Caco-2 (cell line): ENCODE measurements around the gene RASL10B. TPM values are rescaled to one million over a fixed set of nuclear protein-coding genes. Genes with fewer than 3 reads are reported as not detected.

Experiments
- BruUV-seq: library from RNA; stranded (reverse); fragments of 400-500 nt; replicated peaks from 2 replicates; lab custom pipeline; 2021; lab: Mats Ljungman, UMichigan
- CTCF ChIA-PET: fragments of 300-600 bp; sonication (Branson Sonifier 250); formaldehyde crosslinking; loops from one replicate; lab custom pipeline; 2022; ENCODE audit warnings: antibody characterized with exemption; lab: Charles Lee
- POLR2A ChIA-PET: fragments of 300-600 bp; sonication (Branson Sonifier 250); formaldehyde crosslinking; loops from one replicate; lab custom pipeline; 2022; ENCODE audit warnings: antibody characterized with exemption; lab: Charles Lee
- DNase-seq, 2 experiments: peaks; one replicate each; pipeline versions ENCODE4 v3.0.0 to v3.0.0-alpha.2; 2020 to 2022
- H3K27me3 ChIP-seq: replicated peaks from 2 replicates; pipeline ENCODE4 v1.6.0; 2011; ENCODE audit warnings: low read length; ENCODE audit not compliant: control insufficient read depth, insufficient read depth
- H3K36me3 ChIP-seq: 2 replicates; pipeline ENCODE4 v1.5.1; 2011; ENCODE audit warnings: low read length; ENCODE audit not compliant: control insufficient read depth, insufficient read depth
- H3K4me1 ChIP-seq: fragments of 250-450 bp; sonication (Bioruptor Pico); 2 replicates; pipeline ENCODE4 v1.5.1; 2020; ENCODE audit warnings: mild to moderate bottlenecking
- H3K4me3 ChIP-seq: 2 replicates; pipeline ENCODE4 v1.5.1; 2011; ENCODE audit warnings: low read depth, mild to moderate bottlenecking, control low read depth, low read length
- H3K9me3 ChIP-seq: fragments of 250-450 bp; sonication (Bioruptor Pico); 2 replicates; pipeline ENCODE4 v1.5.1; 2020; ENCODE audit warnings: mild to moderate bottlenecking, moderate library complexity
- H3K27ac Mint-ChIP-seq: one replicate; pipeline ENCODE4 v1.8.0; 2022; ENCODE audit warnings: mixed read lengths; ENCODE audit not compliant: unreplicated experiment
- H3K27me3 Mint-ChIP-seq: one replicate; pipeline ENCODE4 v1.8.0; 2022; ENCODE audit warnings: mixed read lengths; ENCODE audit not compliant: insufficient read depth, unreplicated experiment
- H3K36me3 Mint-ChIP-seq: one replicate; pipeline ENCODE4 v1.8.0; 2022; ENCODE audit warnings: mild to moderate bottlenecking, mixed read lengths; ENCODE audit not compliant: insufficient read depth, unreplicated experiment
- H3K4me1 Mint-ChIP-seq: one replicate; pipeline ENCODE4 v1.8.0; 2022; ENCODE audit warnings: low read depth, mixed read lengths; ENCODE audit not compliant: unreplicated experiment
- H3K4me3 Mint-ChIP-seq: one replicate; pipeline ENCODE4 v1.8.0; 2022; ENCODE audit warnings: mild to moderate bottlenecking, moderate library complexity, mixed read lengths; ENCODE audit not compliant: unreplicated experiment
- H3K9me3 Mint-ChIP-seq: one replicate; pipeline ENCODE4 v1.8.0; 2022; ENCODE audit warnings: mixed read lengths; ENCODE audit not compliant: unreplicated experiment
- intact Hi-C: fragments of 100-400 bp; cut with micrococcal nuclease; formaldehyde crosslinking; loops from one replicate; pipeline ENCODE4 v1.10.0; 2022; ENCODE audit not compliant: unreplicated experiment
- total RNA-seq: library from RNA; stranded (reverse); gene quantifications from 2 replicates; pipeline ENCODE4 v1.2.3, GENCODE V29; 2022
- TF ChIP-seq, protein P1 (sequence below), 2 experiments: fragments of 200-600 bp in 1 of 2; IDR thresholded peaks; 1 replicate in 1 of 2; 2 replicates in 1 of 2; pipeline versions ENCODE4 v1.5.1 to v1.8.0; 2011 to 2022; ENCODE audit warnings: antibody characterized with exemption in 1 of 2, control low read depth in 1 of 2, inconsistent platforms in 1 of 2, low read depth in 1 of 2, low read length in 1 of 2, mild to moderate bottlenecking in 1 of 2, moderate library complexity in 1 of 2; ENCODE audit not compliant: insufficient read depth in 1 of 2, severe bottlenecking in 1 of 2, unreplicated experiment in 1 of 2

RASL10B gene
- total RNA-seq, 1 experiment from 2014 or later: 13.3 TPM

DNA sequence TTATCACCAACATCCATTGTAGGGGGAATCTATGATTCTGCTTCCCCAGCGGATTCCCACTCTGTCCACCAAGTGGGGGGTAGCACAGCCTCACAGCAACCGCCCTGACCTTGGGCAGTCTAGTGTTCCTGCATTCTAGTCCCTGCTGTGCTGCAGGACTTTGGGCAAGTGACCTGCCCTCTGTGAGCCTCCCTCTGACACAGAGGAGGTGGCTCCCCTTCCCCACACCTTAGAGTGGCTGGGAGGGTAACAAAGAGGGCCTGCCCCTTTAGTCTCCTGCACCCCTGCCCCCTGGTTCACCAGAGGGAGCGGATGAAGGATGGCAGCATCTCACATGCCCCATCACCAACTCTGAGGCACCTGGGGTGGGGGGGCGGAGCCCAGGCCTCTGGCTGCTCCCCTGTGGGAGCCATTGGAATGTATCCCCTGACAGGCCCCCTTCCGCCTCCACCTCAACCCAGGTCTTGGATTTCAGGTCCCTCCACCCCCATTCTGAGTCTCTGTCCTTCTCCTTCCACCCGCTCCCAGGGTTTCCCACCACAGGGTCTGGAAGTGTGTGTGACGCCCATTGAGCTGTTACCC is 11.5 kb downstream of the RASL10B start:
- intact Hi-C loops: no loop called here
- Histone ChIP-seq H3K9me3 (no peaks in the 10 kb centered on the region), H3K27me3 (no peaks in the 10 kb centered on the region), H3K4me3 (no peak overlapping the region), H3K36me3 (no peaks in the 10 kb centered on the region), H3K4me1 (no peaks in the 10 kb centered on the region; the same call in 1 of the 2 replicates)
- BruUV-seq: no TSS peak
- Mint-ChIP-seq H3K36me3 (peaks cover 5% of the 10 kb centered on the region), H3K27me3 (peaks cover 8% of the 10 kb centered on the region), H3K4me1 (no peaks in the 10 kb centered on the region), H3K4me3 (no peak overlapping the region), H3K9me3 (no peaks in the 10 kb centered on the region), H3K27ac (no peak overlapping the region)
- DNase-seq: peak in 1 of 2 experiments; percentile 27
- ChIA-PET CTCF (interaction anchor here (1.9 kb wide), 1 partner anchor 130 kb away, joined by 5 read pairs; no protein-coding TSS in a partner anchor), POLR2A (no interaction called here)
- TF ChIP-seq, protein P1, sequence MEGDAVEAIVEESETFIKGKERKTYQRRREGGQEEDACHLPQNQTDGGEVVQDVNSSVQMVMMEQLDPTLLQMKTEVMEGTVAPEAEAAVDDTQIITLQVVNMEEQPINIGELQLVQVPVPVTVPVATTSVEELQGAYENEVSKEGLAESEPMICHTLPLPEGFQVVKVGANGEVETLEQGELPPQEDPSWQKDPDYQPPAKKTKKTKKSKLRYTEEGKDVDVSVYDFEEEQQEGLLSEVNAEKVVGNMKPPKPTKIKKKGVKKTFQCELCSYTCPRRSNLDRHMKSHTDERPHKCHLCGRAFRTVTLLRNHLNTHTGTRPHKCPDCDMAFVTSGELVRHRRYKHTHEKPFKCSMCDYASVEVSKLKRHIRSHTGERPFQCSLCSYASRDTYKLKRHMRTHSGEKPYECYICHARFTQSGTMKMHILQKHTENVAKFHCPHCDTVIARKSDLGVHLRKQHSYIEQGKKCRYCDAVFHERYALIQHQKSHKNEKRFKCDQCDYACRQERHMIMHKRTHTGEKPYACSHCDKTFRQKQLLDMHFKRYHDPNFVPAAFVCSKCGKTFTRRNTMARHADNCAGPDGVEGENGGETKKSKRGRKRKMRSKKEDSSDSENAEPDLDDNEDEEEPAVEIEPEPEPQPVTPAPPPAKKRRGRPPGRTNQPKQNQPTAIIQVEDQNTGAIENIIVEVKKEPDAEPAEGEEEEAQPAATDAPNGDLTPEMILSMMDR (IDR thresholded peaks at IDR 0.05; ENCODE audit: insufficient read depth in 1 of 2, low read depth in 1 of 2, low read length in 1 of 2, severe bottlenecking in 1 of 2, unreplicated experiment in 1 of 2): no peak

DNA sequence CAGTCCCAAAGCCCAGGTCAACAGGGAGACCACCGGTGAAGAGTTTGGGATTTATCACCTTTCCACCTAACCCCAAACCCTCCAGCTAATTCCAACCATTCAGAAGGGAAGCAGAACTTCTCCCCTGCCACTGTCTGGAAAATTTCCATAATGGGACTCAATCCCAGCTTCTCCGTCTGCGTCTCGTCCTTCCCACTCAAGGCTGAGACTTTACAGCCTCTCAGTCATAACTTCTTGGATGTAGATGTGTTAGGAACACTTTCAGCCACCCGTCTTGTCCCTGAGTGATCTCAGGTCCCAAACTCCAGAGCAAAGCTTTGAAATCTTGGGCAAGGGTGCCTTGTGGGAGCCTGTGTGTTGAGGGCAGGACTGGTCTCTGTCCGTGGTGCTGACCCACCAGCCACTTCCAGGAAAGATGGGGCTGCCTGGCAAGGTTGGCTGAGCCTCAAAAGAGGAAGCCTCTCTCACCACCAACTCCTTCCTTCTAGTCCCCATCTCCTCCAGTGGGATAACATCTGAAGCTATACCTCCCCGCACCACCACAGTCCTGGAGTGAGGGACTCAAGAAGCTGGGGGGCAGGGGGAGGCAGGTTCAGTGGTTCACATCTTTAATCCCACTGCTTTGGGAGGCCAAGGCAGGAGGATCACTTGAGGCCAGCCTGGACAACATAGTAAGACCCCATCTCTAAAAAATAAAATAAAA is 12.3 kb downstream of the RASL10B start:
- POLR2A ChIA-PET: interaction anchor here (0.5 kb wide), 1 partner anchor 158 kb away, joined by 5 read pairs; no protein-coding TSS in a partner anchor
- Mint-ChIP-seq H3K27ac (no peak overlapping the region), H3K4me1 (no peaks in the 10 kb centered on the region), H3K4me3 (no peak overlapping the region), H3K27me3 (peaks cover 8% of the 10 kb centered on the region), H3K36me3 (peaks cover 5% of the 10 kb centered on the region), H3K9me3 (no peaks in the 10 kb centered on the region)
- CTCF ChIA-PET: interaction anchor here (1.0 to 1.9 kb wide), 2 partner anchors 10 to 130 kb away, joined by 3 to 5 read pairs; no protein-coding TSS in a partner anchor
- H3K36me3 ChIP-seq: no peaks in the 10 kb centered on the region
- H3K4me1 ChIP-seq: no peaks in the 10 kb centered on the region; the same call in 1 of the 2 replicates
- TF ChIP-seq, protein P1 (IDR thresholded peaks at IDR 0.05; ENCODE audit: insufficient read depth in 1 of 2, low read depth in 1 of 2, low read length in 1 of 2, severe bottlenecking in 1 of 2, unreplicated experiment in 1 of 2): no peak
- no peaks in the 10 kb centered on the region for H3K27me3 ChIP-seq
- DNase-seq: peak; percentile 58 to 70
- no TSS peak for BruUV-seq
- no peak overlapping the region for H3K4me3 ChIP-seq
- no peaks in the 10 kb centered on the region for H3K9me3 ChIP-seq
- intact Hi-C loops: no loop called here

DNA sequence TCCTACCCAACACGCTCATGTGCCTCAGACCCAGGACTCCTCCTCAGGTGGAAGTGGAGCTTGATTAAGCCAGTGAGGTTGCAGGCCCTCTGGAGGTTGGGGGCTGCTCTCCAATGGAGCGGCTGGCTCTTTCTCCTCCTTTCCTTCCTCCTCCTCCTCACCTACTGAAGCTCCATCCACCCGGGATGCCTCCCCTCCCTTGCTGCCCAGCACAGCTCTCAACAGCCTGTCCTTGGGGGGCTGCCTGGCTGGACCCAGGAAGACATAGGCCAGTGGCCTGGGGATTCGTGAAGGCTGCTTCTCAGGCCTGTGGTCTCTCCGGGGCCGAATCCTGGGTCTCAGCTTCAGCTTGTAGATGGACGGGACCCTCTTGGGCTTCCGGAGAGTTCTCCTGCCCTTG is 13.4 kb downstream of the RASL10B start:
- Histone ChIP-seq H3K4me3 (no peak overlapping the region), H3K4me1 (no peaks in the 10 kb centered on the region; the same call in 1 of the 2 replicates), H3K36me3 (no peaks in the 10 kb centered on the region), H3K9me3 (no peaks in the 10 kb centered on the region), H3K27me3 (no peaks in the 10 kb centered on the region)
- intact Hi-C loops: loop anchor here (5.0 kb wide), 2 partner anchors 118 to 433 kb away; no protein-coding TSS in a partner anchor
- Mint-ChIP-seq H3K4me1 (no peaks in the 10 kb centered on the region), H3K27me3 (peaks cover 5% of the 10 kb centered on the region), H3K27ac (no peak overlapping the region), H3K9me3 (no peaks in the 10 kb centered on the region), H3K4me3 (no peak overlapping the region), H3K36me3 (peaks cover 5% of the 10 kb centered on the region)
- POLR2A ChIA-PET: no interaction called here
- BruUV-seq: no TSS peak
- DNase-seq: no peak
- TF ChIP-seq, protein P1 (IDR thresholded peaks at IDR 0.05; ENCODE audit: insufficient read depth in 1 of 2, low read depth in 1 of 2, low read length in 1 of 2, severe bottlenecking in 1 of 2, unreplicated experiment in 1 of 2): no peak
- CTCF ChIA-PET: interaction anchor here (1.0 to 1.9 kb wide), 2 partner anchors 12 to 132 kb away, joined by 3 to 5 read pairs; no protein-coding TSS in a partner anchor
